Esophagus squamous epithelium (tissue), 4 donors: ENCODE data around the gene ALDH1L2.

Source experiments
- CTCF ChIP-seq, 6 experiments: fragments of 450-650 bp in 4 of 6; fragments of 200-600 bp in 2 of 6; sonication (generic) in 2 of 6; IDR thresholded peaks; one replicate each; pipeline ENCODE4 v1.5.1; 2016 to 2019; ENCODE audit warnings: antibody characterized with exemption in 6 of 6, mild to moderate bottlenecking in 4 of 6, moderate library complexity in 4 of 6
- POLR2A ChIP-seq, 4 donors: fragments of 450-650 bp; IDR thresholded peaks; one replicate each; pipeline ENCODE4 v1.6.1; 2017; ENCODE audit warnings: antibody characterized with exemption in 4 of 4, mild to moderate bottlenecking in 4 of 4, moderate library complexity in 3 of 4

GRCh38 chr12:105057174-105057573 lies 27.1 kb downstream of the ALDH1L2 start:
- no peak for TF ChIP-seq CTCF (IDR thresholded peaks at IDR 0.05)
- no peak for TF ChIP-seq POLR2A (IDR thresholded peaks at IDR 0.05)
